ENCODE measurements around the gene CEP295NL. TPM values are rescaled to one million over a fixed set of nuclear protein-coding genes. Genes with fewer than 3 reads are reported as not detected.
A peak's percentile ranks its signal among the peaks of the same experiment; 100 is the strongest.

The CEP295NL gene
- polyA plus RNA-seq, 3 donors = 0.38 to 0.81 TPM; not detected in 1

- Histone ChIP-seq H3K4me1 (ENCODE audit: control insufficient read depth in 1 of 2, insufficient read depth in 2 of 2, low read length in 2 of 2) (peaks cover 75 to 91% of the 10 kb centered on the region in 2 donors), H3K27ac (ENCODE audit: low read depth in 1 of 2, low read length in 2 of 2) (peak overlapping the region; percentile 96 to 98), H3K27me3 (ENCODE audit: control insufficient read depth in 2 of 2, insufficient read depth in 2 of 2, low read length in 2 of 2) (no peaks in the 10 kb centered on the region), H2AFZ (ENCODE audit: insufficient read depth, low read depth, low read length, poor library complexity, severe bottlenecking) (no peak overlapping the region), H3K9me3 (replicated peaks in 1 of 2; ENCODE audit: control insufficient read depth in 1 of 2, insufficient read depth in 1 of 2, low read length in 2 of 2) (no peaks in the 10 kb centered on the region), H4K20me1 (ENCODE audit: insufficient read depth, low read length) (peaks cover 54% of the 10 kb centered on the region), H3K9ac (ENCODE audit: insufficient read depth, low read length, poor library complexity, severe bottlenecking) (peak overlapping the region; percentile 83), H3K4me3 (replicated peaks in 1 of 3; ENCODE audit: low read depth in 2 of 3, low read length in 3 of 3) (peak overlapping the region in 1 of 3 experiments; percentile 59), H3K4me2 (replicated peaks; ENCODE audit: extremely low read depth, low read length, poor library complexity, severe bottlenecking) (peak overlapping the region; percentile 71), H3K79me2 (ENCODE audit: insufficient read depth, low read length) (peaks cover 91% of the 10 kb centered on the region), H3K36me3 (replicated peaks in 1 of 2; ENCODE audit: control insufficient read depth in 1 of 2, insufficient read depth in 2 of 2, low read length in 2 of 2) (peaks cover 10 to 25% of the 10 kb centered on the region in 2 donors)
- intact Hi-C loops (cut with micrococcal nuclease) = loop anchor here (5.0 kb wide), 2 partner anchors 32 to 37 kb away; no protein-coding TSS in a partner anchor
- H3K27ac Mint-ChIP-seq = peak overlapping the region; percentile 97 to 99 (median 98)
- DNase-seq = no peak
- peaks cover 76% of the 10 kb centered on the region for H3K4me1 Mint-ChIP-seq
- H3K27me3 Mint-ChIP-seq (ENCODE audit: low read depth in 3 of 3) = peaks cover 0 to 2% (median 0%) of the 10 kb centered on the region in 3 donors
- peaks cover 40 to 58% of the 10 kb centered on the region in 2 donors for H3K36me3 Mint-ChIP-seq
- peak overlapping the region; percentile 21 to 27 for H3K4me3 Mint-ChIP-seq
- WGBS (ENCODE audit: insufficient coverage) = 92% methylated on average over 18 of the region's 24 CpGs
- TF ChIP-seq CTCF (IDR thresholded peaks at IDR 0.05) = no peak
- H3K9me3 Mint-ChIP-seq = no peaks in the 10 kb centered on the region
These were observed 17.9 kb downstream of the CEP295NL start for GRCh38 chr17:78884876-78885667.

GRCh38 chr17:78884148-78884825 lies 18.7 kb downstream of the CEP295NL start:
- H3K79me2 ChIP-seq (ENCODE audit: insufficient read depth, low read length) = peaks cover 92% of the 10 kb centered on the region
- no peaks in the 10 kb centered on the region for H3K9me3 ChIP-seq (replicated peaks in 1 of 2; ENCODE audit: control insufficient read depth in 1 of 2, insufficient read depth in 1 of 2, low read length in 2 of 2)
- peak overlapping the region; percentile 83 for H3K9ac ChIP-seq (ENCODE audit: insufficient read depth, low read length, poor library complexity, severe bottlenecking)
- H3K4me2 ChIP-seq (replicated peaks; ENCODE audit: extremely low read depth, low read length, poor library complexity, severe bottlenecking) = peak overlapping the region; percentile 71
- H3K4me1 ChIP-seq (ENCODE audit: control insufficient read depth in 1 of 2, insufficient read depth in 2 of 2, low read length in 2 of 2) = peaks cover 75 to 91% of the 10 kb centered on the region in 2 donors
- H2AFZ ChIP-seq (ENCODE audit: insufficient read depth, low read depth, low read length, poor library complexity, severe bottlenecking) = no peak overlapping the region
- Mint-ChIP-seq H3K4me3 (peak overlapping the region; percentile 70 to 79), H3K9me3 (no peaks in the 10 kb centered on the region), H3K27ac (peak overlapping the region; percentile 97 to 99 (median 98)), H3K36me3 (peaks cover 40 to 58% of the 10 kb centered on the region in 2 donors), H3K27me3 (ENCODE audit: low read depth in 3 of 3) (peaks cover 0 to 2% (median 0%) of the 10 kb centered on the region in 3 donors), H3K4me1 (peaks cover 76% of the 10 kb centered on the region)
- H3K27me3 ChIP-seq (ENCODE audit: control insufficient read depth in 2 of 2, insufficient read depth in 2 of 2, low read length in 2 of 2) = no peaks in the 10 kb centered on the region
- peak overlapping the region; percentile 96 to 98 for H3K27ac ChIP-seq (ENCODE audit: low read depth in 1 of 2, low read length in 2 of 2)
- H3K36me3 ChIP-seq (replicated peaks in 1 of 2; ENCODE audit: control insufficient read depth in 1 of 2, insufficient read depth in 2 of 2, low read length in 2 of 2) = peaks cover 10 to 31% of the 10 kb centered on the region in 2 donors
- H4K20me1 ChIP-seq (ENCODE audit: insufficient read depth, low read length) = peaks cover 60% of the 10 kb centered on the region
- 61% methylated on average over 19 of the region's 20 CpGs for WGBS (ENCODE audit: insufficient coverage)
- intact Hi-C loops (cut with micrococcal nuclease) = loop anchor here (5.0 kb wide), 2 partner anchors 33 to 38 kb away; no protein-coding TSS in a partner anchor
- DNase-seq = no peak
- peak overlapping the region in 1 of 3 experiments; percentile 59 for H3K4me3 ChIP-seq (replicated peaks in 1 of 3; ENCODE audit: low read depth in 2 of 3, low read length in 3 of 3)
- TF ChIP-seq CTCF (IDR thresholded peaks at IDR 0.05) = no peak

Measured in CD14-positive monocyte (primary cell).